Uterus (tissue), 4 donors: ENCODE results near the gene SELENOM. TPM values are rescaled to one million over a fixed set of nuclear protein-coding genes. Genes with fewer than 3 reads are reported as not detected.

Experiments
- DNase-seq, 2 donors: peaks; one replicate each; pipeline ENCODE4 v3.0.0-alpha.2; 2019 to 2020
- H3K27ac ChIP-seq, 2 donors: fragments of 200-600 bp; sonication (generic); 1 replicate in 1 of 2; 2 replicates in 1 of 2; pipeline ENCODE4 v1.5.1; 2016 to 2018
- H3K27me3 ChIP-seq, 2 donors: fragments of 200-600 bp; sonication (generic); one replicate each; pipeline ENCODE4 v1.5.1; 2018 to 2019; ENCODE audit warnings: control low read depth in 1 of 2
- H3K36me3 ChIP-seq, 2 donors: fragments of 200-600 bp; sonication (generic); one replicate each; pipeline ENCODE4 v1.5.1; 2019; ENCODE audit warnings: control low read depth in 1 of 2
- H3K4me1 ChIP-seq, 2 donors: fragments of 200-600 bp; sonication (generic); one replicate each; pipeline ENCODE4 v1.5.1; 2018 to 2019; ENCODE audit warnings: control low read depth in 1 of 2
- H3K4me3 ChIP-seq, 2 donors: fragments of 200-600 bp; sonication (generic); 1 replicate in 1 of 2; 2 replicates in 1 of 2; pipeline ENCODE4 v1.5.1; 2018 to 2019; ENCODE audit warnings: mild to moderate bottlenecking in 1 of 2
- H3K9me3 ChIP-seq, 2 donors: fragments of 200-600 bp; sonication (generic); one replicate each; pipeline ENCODE4 v1.5.1; 2019; ENCODE audit warnings: control low read depth in 1 of 2
- POLR2A ChIP-seq, 2 donors: fragments of 450-650 bp; IDR thresholded peaks; one replicate each; pipeline ENCODE4 v1.6.1; 2016; ENCODE audit warnings: antibody characterized with exemption in 2 of 2, mild to moderate bottlenecking in 1 of 2, moderate library complexity in 1 of 2
- intact Hi-C: fragments of 100-400 bp; cut with DNase I; formaldehyde crosslinking; loops from one replicate; pipeline ENCODE4 v1.15.1; 2023; ENCODE audit warnings: low total_unique reads
- total RNA-seq, 4 donors: library from RNA; depleted of rRNA in 3 of 4; stranded (reverse); fragments of >200 nt in 3 of 4; gene quantifications; one replicate each; pipeline versions ENCODE4 v1.1.0 to v1.2.4, GENCODE V29; 2014 to 2023
- TF ChIP-seq, protein P1 (sequence below), 4 experiments: fragments of 200-600 bp in 2 of 4; fragments of 450-650 bp in 2 of 4; sonication (generic) in 2 of 4; IDR thresholded peaks; one replicate each; pipeline ENCODE4 v1.5.1; 2016 to 2019; ENCODE audit warnings: antibody characterized with exemption in 4 of 4, mild to moderate bottlenecking in 2 of 4, moderate library complexity in 1 of 4
- donor health status: DM: yes; HTN: yes; CAD: no.

SELENOM gene
- total RNA-seq, 4 donors from 2014 or later, result 91.7 to 2,170 (median 948) TPM

DNA sequence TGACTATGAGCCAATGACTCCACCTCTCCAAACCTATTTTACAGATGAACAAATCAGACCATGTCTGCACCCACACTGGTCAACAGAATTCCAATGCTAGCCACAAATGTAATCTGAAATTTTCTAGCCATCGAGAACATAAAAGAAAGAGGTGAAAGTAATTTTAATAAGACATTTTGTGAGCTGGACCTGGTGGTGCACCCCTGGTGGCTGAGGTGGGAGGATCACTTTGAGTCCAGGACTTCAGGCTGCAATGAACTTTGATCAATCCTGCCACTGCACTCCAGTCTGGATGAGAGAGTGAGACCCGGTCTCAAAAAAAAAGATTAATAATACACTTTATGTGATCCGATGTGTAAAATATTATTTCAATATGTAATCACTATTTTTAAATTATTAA lies 43.2 kb upstream of the SELENOM start:
- Histone ChIP-seq H3K27me3 (no peaks in the 10 kb centered on the region), H3K36me3 (no peaks in the 10 kb centered on the region), H3K9me3 (no peaks in the 10 kb centered on the region), H3K4me3 (no peak overlapping the region), H3K27ac (no peak overlapping the region), H3K4me1 (peaks cover under 1 to 6% of the 10 kb centered on the region in 2 donors)
- no peak for DNase-seq
- intact Hi-C loops, result no loop called here
- TF ChIP-seq, protein P1, sequence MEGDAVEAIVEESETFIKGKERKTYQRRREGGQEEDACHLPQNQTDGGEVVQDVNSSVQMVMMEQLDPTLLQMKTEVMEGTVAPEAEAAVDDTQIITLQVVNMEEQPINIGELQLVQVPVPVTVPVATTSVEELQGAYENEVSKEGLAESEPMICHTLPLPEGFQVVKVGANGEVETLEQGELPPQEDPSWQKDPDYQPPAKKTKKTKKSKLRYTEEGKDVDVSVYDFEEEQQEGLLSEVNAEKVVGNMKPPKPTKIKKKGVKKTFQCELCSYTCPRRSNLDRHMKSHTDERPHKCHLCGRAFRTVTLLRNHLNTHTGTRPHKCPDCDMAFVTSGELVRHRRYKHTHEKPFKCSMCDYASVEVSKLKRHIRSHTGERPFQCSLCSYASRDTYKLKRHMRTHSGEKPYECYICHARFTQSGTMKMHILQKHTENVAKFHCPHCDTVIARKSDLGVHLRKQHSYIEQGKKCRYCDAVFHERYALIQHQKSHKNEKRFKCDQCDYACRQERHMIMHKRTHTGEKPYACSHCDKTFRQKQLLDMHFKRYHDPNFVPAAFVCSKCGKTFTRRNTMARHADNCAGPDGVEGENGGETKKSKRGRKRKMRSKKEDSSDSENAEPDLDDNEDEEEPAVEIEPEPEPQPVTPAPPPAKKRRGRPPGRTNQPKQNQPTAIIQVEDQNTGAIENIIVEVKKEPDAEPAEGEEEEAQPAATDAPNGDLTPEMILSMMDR (IDR thresholded peaks at IDR 0.05), result no peak
- no peak for TF ChIP-seq POLR2A (IDR thresholded peaks at IDR 0.05)

DNA sequence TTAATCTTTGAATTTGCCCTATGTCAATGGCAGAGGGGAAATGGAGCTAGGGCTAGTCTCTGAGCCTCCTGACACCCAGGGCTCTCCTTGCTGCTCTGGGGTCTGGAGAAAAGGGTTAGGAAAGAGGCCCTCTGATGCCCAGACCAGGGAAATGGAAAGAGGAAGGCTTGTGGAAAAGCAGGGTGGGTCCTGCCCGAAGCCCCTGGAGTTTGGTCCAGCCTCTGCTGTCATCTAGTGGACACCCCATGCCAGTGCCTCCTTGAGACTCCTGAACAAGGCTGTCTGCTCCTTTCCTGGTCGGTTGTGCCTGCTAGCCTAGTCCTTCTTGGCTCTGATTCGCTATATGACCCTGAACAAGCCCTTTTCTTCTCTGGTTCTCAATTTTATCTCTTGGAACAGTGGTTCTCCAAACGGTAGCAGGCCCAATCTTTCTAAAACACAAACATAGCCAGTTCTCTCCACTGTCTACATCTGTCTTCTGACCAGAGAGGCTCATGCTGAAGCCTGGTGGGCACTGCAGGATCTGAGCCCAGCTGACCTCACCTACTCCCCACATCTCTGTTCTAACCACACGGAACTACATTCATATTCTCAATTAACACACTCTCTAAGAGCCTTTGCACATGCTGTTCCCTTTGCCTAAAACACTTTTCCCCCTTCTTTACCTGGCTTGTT lies 41.7 kb upstream of the SELENOM start:
- H3K36me3 ChIP-seq, result no peaks in the 10 kb centered on the region
- DNase-seq, result peak; percentile 75 to 80
- H3K4me1 ChIP-seq, result no peaks in the 10 kb centered on the region
- H3K27me3 ChIP-seq, result no peaks in the 10 kb centered on the region
- intact Hi-C loops, result no loop called here
- H3K27ac ChIP-seq, result peak overlapping the region; percentile 64 to 70
- TF ChIP-seq POLR2A (IDR thresholded peaks at IDR 0.05), result no peak
- TF ChIP-seq, protein P1 (IDR thresholded peaks at IDR 0.05), result peak; percentile 73 to 94 (median 86)
- H3K4me3 ChIP-seq, result no peak overlapping the region
- H3K9me3 ChIP-seq, result no peaks in the 10 kb centered on the region

DNA sequence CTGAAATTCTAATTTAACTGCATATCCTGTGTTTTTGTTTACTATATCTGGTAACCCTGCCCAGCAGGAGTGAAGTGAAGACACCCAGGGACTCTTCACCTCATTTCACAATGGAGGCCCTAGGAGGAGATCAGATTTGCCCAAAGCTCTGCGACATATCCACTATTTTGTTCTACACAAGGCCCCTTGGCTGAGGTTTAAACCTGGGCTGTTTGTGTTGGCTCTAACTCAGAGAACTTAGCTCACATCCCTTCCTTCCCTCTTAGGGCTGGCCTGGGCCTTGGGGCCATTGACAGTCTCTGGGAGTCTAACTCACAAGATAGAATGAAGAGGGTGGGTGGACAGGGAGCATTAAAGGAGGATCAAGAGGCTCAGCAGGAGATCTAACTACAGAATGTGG lies 41.1 kb upstream of the SELENOM start:
- Histone ChIP-seq H3K4me3 (no peak overlapping the region), H3K36me3 (no peaks in the 10 kb centered on the region), H3K27ac (peak overlapping the region; percentile 64 to 70), H3K27me3 (no peaks in the 10 kb centered on the region), H3K9me3 (no peaks in the 10 kb centered on the region), H3K4me1 (no peaks in the 10 kb centered on the region)
- intact Hi-C loops, result no loop called here
- TF ChIP-seq POLR2A (IDR thresholded peaks at IDR 0.05), result no peak
- TF ChIP-seq, protein P1 (IDR thresholded peaks at IDR 0.05), result no peak
- no peak for DNase-seq

DNA sequence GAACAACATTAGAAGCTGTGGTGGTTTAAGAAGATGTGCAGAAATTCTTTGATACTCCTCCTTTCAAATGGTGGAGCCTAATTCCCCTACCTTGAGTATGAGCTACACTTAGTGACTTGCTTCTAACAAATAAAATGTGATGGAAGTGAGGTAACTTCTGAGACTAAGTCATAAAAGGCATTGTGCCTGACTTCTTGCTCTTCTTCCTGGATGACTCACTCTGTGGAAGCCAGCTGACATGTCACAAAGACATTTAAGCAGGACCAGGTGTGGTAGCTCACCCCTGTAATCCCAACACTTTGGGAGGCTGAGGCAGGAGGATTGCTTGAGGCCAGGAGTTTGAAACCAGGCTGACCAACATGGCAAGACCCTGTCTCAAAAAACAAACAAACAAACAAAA lies 36.9 kb upstream of the SELENOM start:
- Histone ChIP-seq H3K9me3 (no peaks in the 10 kb centered on the region), H3K4me3 (no peak overlapping the region), H3K27me3 (no peaks in the 10 kb centered on the region), H3K27ac (no peak overlapping the region), H3K36me3 (no peaks in the 10 kb centered on the region), H3K4me1 (no peaks in the 10 kb centered on the region)
- no peak for TF ChIP-seq POLR2A (IDR thresholded peaks at IDR 0.05)
- TF ChIP-seq, protein P1 (IDR thresholded peaks at IDR 0.05), result no peak
- intact Hi-C loops, result no loop called here
- DNase-seq, result no peak

DNA sequence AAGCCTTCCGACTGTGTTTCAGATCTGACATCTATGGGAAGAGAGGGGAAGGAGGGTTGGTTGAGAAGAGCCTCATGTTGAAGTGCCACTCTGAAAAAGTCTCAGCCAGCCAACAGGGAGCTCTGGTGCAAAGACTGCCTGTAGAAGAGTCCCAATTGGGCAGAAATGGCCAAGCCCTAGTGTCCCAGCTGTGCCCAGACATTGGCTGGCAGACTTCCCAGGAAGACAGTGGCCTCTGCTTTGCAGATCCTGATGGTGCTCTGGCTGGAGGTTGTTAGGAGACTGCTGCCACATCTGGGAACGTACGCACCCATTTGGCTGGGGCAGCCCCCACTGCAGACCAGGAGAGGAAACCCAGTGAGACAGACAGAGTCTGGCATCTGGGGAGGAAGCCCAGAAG lies 36.2 kb upstream of the SELENOM start:
- no peaks in the 10 kb centered on the region for H3K27me3 ChIP-seq
- no peak overlapping the region for H3K4me3 ChIP-seq
- H3K9me3 ChIP-seq, result no peaks in the 10 kb centered on the region
- no peaks in the 10 kb centered on the region for H3K36me3 ChIP-seq
- DNase-seq, result no peak
- intact Hi-C loops, result no loop called here
- no peak for TF ChIP-seq POLR2A (IDR thresholded peaks at IDR 0.05)
- TF ChIP-seq, protein P1 (IDR thresholded peaks at IDR 0.05), result no peak
- H3K4me1 ChIP-seq, result no peaks in the 10 kb centered on the region
- H3K27ac ChIP-seq, result no peak overlapping the region
